ENCODE data around the gene RNF157. TPM values are rescaled to one million over a fixed set of nuclear protein-coding genes. Genes with fewer than 3 reads are reported as not detected.
A peak's percentile ranks its signal among the peaks of the same experiment; 100 is the strongest.

Gene RNF157
- total and polyA plus RNA-seq, 2 experiments from 2014 or later = 11.0 to 15.0 TPM

- Histone ChIP-seq H3K4me1 (ENCODE audit: low read depth) (peaks cover 21% of the 10 kb centered on the region), H3K27me3 (peaks cover 97% of the 10 kb centered on the region), H3K4me3 (no peak overlapping the region)
Observed at GRCh38 chr17:76138896-76139752, 101.2 kb downstream of the RNF157 start.

GRCh38 chr17:76138234-76138895, 101.9 kb downstream of the RNF157 start:
- no peaks in the 10 kb centered on the region for H3K36me3 ChIP-seq
- no peak for TF ChIP-seq CTCF (IDR thresholded peaks at IDR 0.05; ENCODE audit: low read depth, low read length)
- H3K9me3 ChIP-seq (ENCODE audit: low read depth) = no peaks in the 10 kb centered on the region
- no peak for DNase-seq (ENCODE audit: low read depth in 1 of 2, low spot score in 1 of 2)
- H3K4me3 ChIP-seq = no peak overlapping the region
- H3K27me3 ChIP-seq = peaks cover 98% of the 10 kb centered on the region
- H3K27ac ChIP-seq = no peak overlapping the region
- peaks cover 21% of the 10 kb centered on the region for H3K4me1 ChIP-seq (ENCODE audit: low read depth)

More at GRCh38 chr17:76138896-76139752, 101.2 kb downstream of the RNF157 start:
- no peak for TF ChIP-seq CTCF (IDR thresholded peaks at IDR 0.05; ENCODE audit: low read depth, low read length)
- no peaks in the 10 kb centered on the region for H3K36me3 ChIP-seq
- H3K27ac ChIP-seq = no peak overlapping the region
- H3K9me3 ChIP-seq (ENCODE audit: low read depth) = no peaks in the 10 kb centered on the region
- no peak for DNase-seq (ENCODE audit: low read depth in 1 of 2, low spot score in 1 of 2)

GRCh38 chr17:76137351-76138233, 102.7 kb downstream of the RNF157 start:
- peaks cover 21% of the 10 kb centered on the region for H3K4me1 ChIP-seq (ENCODE audit: low read depth)
- H3K27ac ChIP-seq = no peak overlapping the region
- TF ChIP-seq CTCF (IDR thresholded peaks at IDR 0.05; ENCODE audit: low read depth, low read length) = no peak
- no peaks in the 10 kb centered on the region for H3K9me3 ChIP-seq (ENCODE audit: low read depth)
- DNase-seq (ENCODE audit: low read depth in 1 of 2, low spot score in 1 of 2) = peak in 1 of 2 donors; percentile 43
- H3K36me3 ChIP-seq = no peaks in the 10 kb centered on the region
- no peak overlapping the region for H3K4me3 ChIP-seq
- peaks cover 98% of the 10 kb centered on the region for H3K27me3 ChIP-seq

- H3K4me3 ChIP-seq = no peak overlapping the region
- no peak for TF ChIP-seq CTCF (IDR thresholded peaks at IDR 0.05; ENCODE audit: low read depth, low read length)
- no peaks in the 10 kb centered on the region for H3K9me3 ChIP-seq (ENCODE audit: low read depth)
- H3K36me3 ChIP-seq = no peaks in the 10 kb centered on the region
- H3K4me1 ChIP-seq (ENCODE audit: low read depth) = peaks cover 16% of the 10 kb centered on the region
- no peak for DNase-seq (ENCODE audit: low read depth in 1 of 2, low spot score in 1 of 2)
- no peak overlapping the region for H3K27ac ChIP-seq
- peaks cover 98% of the 10 kb centered on the region for H3K27me3 ChIP-seq
Observed at GRCh38 chr17:76137001-76137350, 103.3 kb downstream of the RNF157 start.

- no peaks in the 10 kb centered on the region for H3K36me3 ChIP-seq
- TF ChIP-seq CTCF (IDR thresholded peaks at IDR 0.05; ENCODE audit: low read depth, low read length) = no peak
- no peak overlapping the region for H3K27ac ChIP-seq
- no peak for DNase-seq (ENCODE audit: low read depth in 1 of 2, low spot score in 1 of 2)
- H3K4me3 ChIP-seq = no peak overlapping the region
- no peaks in the 10 kb centered on the region for H3K9me3 ChIP-seq (ENCODE audit: low read depth)
- peaks cover 98% of the 10 kb centered on the region for H3K27me3 ChIP-seq
- peaks cover 11% of the 10 kb centered on the region for H3K4me1 ChIP-seq (ENCODE audit: low read depth)
Observed at GRCh38 chr17:76136276-76137000, 103.9 kb downstream of the RNF157 start.
